Central memory CD4-positive, alpha-beta T cell (primary cell): ENCODE results near the gene RASSF5.
A peak's percentile ranks its signal among the peaks of the same experiment; 100 is the strongest.

Source experiments
- DNase-seq: peaks from one replicate; pipeline ENCODE4 v3.0.0; 2022

RASSF5 gene

DNA sequence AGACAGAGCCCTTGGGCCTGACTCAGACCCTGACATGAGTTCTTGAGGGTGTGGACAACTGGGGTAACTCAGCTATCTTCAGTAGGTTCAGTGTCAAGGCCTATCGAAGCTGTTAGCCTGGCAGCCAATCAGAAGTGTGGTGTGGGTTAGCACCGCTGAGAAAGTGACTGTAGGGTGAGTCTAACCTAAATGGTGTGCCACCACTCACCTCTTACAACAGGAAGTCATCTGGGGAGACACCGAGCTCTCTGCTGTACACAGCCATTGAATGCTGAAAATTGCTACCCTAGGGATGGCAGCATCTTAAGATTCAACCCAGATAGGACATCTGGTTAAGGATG is 44.6 kb downstream of the RASSF5 start:
- peak; percentile 85 for DNase-seq

DNA sequence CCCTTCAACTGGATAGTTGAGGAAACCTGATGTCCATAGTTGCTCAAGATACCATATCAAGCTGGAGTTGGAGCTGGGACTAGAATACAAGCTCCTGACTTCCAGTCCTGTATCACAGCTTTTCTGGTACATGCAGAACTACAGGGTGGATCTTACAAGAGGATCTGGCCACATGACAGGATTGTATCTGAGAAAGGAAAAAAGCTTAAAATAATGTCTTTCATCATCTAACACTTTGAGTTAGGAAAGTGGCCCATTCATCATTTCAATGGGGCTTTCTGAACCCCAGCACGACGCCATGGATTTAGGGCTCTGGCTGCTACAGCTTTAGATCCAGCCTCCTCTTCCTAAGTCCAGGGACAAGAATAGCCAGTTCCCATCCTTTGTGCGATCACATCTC is 46.9 kb downstream of the RASSF5 start:
- DNase-seq, result no peak

DNA sequence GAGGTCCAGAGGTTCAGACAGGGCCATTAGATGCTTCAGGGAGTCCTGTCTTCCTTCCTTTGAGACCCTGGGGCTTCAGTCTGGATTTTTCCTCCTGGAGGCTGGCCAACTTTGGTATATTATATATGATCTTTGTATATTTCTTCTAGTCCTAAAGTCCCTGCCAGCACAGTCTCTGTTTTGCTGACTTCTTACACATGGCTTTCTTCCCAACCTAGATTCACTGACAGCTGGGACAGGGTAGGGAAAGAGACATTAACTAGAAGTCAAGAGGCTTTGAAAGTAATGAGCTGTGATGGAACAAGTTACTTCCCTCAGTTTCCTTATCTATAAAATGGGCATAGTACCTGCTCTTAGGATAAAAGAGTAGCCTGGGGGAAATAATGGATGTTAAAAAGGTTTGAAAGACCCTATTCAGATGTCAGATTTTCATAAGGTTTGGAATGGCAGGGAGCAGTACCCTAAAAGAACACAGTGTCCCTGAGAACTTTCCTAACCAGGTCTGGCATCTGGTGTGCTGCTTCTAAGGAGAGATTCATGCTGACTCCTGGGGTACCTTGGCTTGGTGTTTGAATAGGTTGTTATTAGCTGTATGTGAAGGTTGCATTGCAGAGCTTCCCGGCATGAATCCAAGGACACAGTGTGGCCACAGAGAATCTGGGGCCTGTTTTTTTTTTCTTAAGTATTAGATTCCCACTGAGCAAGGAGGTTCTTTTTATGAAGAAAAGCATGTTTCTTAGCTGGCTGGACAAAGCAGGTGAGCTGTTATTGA is 47.6 kb downstream of the RASSF5 start:
- DNase-seq, result no peak

DNA sequence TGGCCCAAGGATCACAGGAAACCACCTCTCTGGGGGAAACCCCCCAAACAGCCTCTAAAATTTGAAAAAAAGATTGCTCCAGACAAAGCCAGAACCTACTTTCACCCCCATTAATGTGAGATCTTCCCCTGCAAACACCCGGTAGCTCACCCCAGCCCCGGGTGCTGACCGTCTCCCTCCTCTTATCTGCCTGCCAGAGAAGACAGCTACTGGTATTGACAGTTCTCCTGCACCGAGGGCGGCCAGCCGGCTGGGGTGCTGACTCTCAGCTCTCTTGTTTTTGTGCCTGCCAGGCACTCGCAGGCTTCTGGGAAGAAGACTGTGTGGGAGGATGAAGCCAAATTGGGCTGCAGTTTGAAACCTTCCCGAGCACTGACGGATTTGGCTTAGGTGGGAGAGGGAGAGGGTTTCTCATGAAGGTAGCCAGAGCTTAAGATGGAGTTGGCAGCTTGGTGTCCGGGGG is 48.2 kb downstream of the RASSF5 start:
- peak; percentile 48 for DNase-seq

DNA sequence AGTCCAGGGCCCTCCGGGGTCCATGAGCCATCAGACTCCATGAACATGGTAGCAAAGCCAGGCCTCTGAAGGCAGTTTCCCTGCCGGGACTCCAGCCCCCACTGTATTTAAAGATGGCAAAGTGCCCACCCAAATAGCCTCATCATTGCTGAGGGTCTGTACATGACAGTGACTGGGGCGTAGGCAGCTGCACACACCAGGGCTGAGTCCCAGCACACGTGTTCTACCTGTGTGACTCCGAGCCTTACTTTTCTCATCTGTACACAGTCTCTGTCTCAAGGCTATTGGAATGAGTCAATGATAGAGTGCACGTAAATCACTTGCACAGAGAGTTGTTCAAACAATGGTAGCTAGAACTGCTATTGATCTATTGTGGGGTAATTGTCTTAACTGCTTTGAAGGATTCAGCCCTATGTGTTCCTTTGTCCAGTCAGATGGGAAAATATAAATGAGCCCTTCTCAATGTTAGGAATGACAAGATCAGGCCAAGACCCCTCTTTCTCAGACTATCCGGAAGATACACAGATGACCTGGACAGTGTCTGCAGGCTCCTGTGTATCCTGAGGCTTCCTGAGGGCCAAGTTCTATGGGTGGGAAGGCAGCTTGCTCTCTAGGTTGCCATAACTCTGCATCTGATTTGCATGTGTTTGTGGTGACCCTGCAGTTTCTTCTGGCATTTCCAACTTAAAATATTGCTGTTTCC is 48.9 kb downstream of the RASSF5 start:
- DNase-seq, result no peak

DNA sequence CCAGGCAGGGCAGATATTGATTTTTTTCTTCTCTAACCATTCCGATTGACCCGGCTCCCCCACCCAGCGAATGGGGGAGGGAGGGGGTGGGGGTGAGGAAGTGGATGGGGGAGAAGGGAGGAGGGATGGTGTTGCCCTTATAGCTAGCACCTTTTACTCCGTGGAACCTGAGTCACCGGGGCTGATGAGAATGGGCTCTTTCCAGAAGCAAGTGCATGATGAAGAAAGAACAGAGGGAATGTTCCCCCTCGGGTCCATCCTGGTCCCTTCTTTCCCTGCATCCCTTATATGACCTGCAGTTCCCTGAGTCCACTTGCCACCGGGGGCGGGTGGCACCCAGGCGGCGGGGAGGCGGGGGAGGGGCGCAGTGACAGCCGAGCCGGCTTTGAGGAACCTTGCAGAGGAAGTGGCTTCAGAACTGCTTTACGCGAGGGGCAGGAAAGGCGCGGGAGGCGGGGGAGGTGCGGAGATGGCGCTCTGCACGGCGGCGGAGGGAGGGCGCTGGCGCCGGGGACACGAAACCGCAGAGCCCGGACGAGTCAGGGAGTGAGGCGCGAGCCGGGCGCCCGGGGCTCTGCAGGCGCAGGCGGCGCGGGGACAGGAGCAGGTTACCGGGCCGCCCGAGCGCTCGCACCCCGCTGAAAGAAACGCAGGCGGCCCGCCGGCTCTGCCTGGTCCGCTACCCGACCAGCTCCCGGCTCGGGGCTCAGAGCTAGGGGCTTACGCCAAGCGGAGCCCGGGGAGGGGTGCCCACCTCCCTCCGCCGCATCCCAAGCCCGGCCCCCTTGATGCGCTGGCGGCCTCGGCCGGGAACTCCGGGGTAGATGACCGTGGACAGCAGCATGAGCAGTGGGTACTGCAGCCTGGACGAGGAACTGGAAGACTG is 49.7 kb downstream of the RASSF5 start:
- peak; percentile 92 for DNase-seq

DNA sequence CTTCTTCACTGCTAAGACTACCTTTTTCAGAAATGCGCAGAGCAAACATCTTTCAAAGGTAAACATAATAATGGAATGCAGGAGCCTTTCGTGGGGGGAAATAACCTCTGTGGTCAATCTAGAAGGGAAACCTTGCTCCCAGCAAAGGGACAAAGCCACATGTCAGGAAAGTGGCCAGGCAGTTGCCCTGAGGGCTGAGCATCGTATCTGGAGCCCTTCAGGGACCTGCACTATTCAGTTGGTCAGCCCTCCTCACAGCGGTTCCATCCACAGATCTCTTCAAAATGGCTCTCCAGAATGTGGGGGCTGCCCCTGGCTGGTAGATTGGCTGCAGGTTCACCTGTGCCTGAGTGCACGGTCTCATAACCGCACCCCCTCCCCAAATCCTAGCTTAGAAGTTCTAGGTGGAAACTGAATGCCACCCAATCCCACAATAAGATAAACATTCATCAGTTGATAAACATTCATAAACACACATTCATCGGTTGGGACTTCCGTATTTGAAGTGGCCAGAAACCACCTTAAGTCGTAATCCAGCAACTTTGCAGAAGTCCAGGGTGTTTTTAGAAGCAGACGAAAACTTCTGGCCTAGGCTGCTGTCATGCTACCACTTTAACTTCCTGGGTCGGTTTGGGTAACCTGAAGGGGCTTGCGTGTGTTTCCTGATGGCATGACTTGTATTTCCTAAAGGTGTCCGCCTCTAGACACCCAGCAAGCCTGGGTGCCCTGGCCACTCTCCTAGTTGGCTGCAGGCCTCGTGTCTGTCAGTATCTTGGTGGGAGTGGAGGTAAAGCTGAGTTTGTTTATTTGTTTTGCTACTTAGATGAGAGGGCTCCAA is 50.5 kb downstream of the RASSF5 start:
- DNase-seq, result no peak

DNA sequence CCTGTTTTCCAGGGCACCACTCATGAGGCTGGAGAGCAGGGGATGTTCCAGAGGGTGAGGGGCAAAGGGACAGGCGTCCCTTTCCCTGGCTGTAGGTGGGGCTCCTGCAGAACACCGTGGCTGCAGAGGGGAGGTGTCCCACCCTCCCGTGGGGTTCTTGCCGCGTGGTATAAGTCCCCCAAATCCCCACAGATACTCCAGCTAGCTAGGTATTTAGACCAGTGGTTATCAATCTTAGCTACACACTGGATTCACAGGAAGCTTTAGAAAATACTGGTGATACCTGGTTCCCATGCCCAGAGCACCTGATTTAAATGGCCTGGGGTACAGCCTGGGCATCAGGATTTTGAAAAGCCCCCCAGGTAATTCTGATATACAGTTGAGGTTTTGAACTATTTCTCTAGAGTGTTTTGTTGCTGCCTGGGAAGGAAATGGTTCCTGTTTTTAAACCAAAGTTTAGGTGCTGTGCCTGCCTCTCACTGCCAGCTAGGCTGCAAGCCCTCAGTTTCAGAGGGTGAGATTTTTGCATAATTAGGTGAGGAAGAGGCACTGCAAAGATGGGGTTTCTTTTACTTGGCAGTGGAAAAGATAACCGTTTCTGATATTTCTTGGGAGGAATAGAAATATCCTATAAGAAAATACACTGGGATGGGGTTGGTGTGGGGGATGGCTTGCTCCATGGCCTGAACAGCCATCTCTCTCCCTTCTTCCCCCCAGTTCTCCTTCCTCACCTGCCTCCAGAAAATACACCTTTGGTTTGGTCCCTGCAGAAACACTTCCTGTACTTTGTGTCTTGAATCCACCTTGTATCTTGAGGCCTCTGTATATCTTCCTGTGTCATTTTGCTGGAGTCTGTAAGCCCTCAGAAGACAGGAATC is 51.7 kb downstream of the RASSF5 start:
- DNase-seq, result no peak

DNA sequence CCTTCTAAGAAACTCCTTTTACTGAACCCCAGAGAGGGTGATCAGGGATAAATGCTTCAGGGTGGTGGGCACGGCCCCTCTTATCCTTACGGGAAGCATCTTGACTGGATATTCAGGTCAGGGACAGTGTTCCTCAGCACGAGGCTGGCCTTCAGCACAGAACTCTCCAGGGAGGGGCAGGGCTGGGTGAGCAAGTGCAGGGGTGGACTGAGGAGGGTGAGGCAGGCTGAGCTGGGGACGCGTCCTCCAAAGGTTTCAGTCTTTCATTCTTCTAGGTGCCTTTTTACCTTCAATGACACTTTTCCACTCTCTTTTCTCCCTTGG is 52.3 kb downstream of the RASSF5 start:
- DNase-seq, result no peak

DNA sequence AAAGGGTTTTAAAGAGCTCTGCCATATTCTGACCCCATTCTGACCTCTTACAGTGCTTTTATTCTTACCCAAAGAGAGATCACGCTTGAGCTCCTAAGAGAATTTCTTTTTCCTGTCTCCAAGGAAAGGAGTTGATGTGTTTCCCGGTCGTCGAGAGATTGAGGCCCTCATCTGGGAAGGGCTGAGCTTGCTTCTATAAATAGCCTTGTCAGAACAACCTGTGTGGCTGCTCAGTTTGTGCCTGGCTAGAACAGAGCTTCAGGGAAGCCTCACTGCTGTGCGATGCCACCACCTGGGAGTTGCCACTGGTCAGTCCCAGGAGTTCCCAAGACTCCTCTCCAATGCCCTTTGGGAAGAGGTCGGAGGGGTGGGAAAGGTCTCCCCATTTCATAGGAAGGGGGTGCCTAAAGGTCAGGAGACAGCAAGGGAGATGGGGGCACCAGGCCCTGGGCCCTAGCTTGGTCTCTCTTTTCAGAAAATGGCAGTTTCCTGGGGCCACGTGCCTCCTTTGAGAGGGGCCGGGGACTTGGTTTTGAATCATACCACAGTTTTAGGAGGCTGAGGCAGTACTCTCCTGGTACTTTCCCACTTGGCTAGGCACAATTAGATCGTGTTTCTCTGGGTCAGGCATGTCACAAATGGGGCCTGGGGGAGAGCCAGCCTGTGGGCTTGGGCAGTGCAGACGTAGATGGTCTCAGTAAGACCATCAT is 52.8 kb downstream of the RASSF5 start:
- DNase-seq, result no peak

DNA sequence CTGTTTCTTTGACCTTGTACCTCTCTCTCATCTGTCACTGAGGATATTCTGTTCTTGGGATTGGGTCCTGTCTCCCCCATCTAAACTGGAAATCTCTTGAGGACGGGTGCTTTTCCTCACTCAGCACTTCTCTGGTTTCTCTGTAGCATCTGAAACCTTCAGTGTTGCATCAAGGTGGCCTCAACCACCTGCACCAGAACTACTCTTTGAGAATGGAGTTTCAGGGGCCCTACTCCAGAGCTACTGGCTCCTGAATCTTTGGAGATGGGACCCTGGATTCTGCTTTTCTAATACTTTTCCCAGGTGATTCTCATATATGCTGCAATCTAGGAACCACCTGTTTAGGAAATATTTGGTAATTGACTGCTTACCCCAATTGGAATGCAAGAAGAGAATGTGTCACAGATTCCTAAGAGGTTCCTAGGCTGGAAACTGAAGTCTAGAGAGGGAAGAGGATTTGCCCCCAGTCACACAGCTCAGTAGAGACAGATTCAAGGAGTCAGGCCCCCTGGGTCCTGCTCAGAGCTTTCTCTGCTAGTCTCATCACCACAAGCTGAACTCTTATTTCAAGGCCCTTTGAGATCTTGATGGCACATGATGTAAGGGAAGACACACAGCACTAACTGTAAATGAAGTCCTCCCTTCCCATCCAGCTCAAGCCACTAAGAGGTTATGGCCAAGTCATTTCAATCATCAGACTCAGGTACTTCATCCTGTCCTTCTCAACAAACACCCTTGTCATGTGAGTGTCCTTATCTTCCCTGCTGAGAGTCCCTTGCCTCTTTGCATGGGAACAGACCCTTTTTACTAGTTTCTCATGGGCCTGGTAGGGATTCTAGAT is 56.3 kb downstream of the RASSF5 start:
- no peak for DNase-seq

DNA sequence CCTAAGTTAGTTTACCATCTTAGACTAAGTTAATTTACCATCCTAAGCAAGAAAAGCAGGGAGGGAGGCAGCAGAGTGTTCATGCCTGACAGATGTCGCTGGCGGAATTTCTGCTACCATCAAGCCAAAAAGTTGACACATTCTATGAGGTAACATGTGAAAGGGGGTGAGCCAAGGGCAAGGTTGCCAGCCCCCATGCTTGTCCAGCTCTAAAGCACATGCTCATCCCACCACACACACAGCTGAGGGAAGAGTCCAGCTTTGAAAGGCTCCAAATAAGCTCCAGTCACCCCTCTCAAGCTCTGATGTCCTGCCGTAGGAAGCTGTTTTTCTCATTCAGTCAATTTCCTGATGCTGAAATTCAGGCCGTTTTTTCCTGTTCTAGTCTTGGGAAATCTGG is 58.7 kb downstream of the RASSF5 start:
- DNase-seq, result no peak

DNA sequence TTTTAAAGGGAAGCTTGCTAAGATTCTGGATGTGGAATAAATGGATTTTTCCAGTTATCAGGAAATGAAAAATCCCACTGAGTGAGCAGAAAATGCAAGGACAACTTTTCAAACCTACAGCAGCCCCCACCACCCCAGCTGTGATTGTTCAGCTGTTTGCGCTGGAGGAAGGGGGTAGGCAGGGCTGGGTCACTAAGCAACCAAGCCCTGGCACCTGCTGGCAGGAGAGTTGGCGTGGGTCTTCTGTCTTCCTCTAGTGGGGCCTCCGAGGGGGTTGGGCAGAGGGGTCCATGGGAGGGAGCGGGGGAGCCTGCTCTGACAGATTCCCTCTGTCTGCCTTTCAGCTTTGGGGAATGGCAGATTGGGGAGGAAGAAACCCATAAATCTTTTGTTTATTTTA is 59.7 kb downstream of the RASSF5 start:
- DNase-seq, result no peak

DNA sequence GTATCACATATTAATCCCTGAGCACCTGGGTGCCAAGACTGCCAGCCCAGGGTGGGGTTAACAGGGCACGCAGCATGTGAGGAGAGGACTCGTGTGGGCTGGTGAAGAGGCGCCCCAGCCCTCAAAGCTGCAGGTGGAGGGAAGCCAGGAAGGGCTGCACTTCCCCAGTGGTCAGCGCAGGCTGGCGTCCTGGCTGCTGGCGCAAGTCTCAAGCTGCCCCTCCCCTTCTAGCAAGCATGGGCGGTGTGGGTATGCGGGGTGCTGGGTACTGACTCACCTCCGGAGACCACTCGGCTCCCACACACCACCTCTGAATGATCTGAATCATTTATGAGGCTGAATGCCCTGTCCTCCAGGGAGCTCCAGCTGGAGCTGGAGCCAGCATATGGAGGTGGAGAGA is 60.9 kb downstream of the RASSF5 start:
- no peak for DNase-seq

DNA sequence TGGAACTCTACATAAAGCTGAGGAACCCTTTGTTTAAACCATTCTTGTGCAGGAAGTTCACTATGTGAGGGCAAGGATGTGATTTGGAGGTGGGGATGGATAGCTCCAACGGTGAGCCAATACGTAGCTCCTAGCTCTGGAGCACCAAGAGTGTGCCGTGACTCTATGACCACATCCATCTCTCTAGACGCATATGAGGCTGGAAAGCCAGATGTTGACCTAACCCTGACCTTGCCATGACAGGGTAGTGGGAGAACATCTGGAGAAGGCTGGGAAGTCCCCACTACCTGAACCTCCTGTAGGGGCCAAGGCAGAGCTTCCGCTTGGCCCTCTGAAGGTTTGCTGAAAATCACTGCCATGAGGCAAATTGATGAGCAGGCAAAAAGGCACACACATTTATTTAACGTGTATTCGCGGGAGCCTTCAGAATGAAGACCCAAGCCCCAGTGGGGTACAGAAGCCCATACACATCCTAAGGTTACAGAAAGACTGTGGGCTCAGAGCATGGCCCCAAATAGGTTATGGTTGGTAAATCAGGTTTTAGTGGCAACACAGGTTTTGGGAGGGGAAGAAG is 61.5 kb downstream of the RASSF5 start:
- DNase-seq, result no peak

DNA sequence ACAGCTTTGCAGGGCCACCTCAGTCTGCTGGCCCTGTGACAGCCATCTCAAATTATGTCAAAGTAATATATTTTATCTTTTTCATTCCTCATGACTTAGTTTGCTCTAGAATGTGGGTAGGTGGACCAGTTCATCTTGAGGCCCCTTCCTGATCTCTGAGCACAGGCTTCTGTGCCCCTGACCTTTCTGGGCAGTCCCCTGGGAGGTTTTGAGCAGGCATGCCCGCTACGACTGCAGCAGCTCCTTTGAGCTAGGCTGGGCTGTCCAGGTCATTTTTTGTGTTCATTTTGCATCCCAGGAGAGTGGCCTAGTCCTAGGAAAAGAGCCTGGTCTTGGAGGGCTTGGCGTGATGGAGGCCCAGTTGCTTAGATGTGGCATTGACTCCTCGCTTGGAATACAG is 62.2 kb downstream of the RASSF5 start:
- no peak for DNase-seq

DNA sequence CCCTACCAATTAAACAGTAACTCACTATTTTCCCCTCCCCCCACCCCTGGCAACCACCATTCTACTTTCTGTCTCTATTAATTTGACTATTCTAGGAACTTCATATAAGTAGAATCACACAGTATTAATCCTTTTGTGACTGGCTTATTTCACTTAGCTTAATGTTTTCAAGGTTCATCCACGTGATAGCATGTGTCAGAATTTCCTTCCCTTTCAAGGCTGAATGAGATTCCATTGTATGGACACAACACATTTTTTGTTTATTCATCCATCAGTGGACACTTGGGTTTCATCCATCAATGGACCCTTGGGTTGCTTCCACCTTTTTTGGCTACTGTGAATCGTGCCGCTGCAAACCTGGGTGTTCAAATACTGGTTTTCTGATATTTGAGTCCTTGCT is 63.2 kb downstream of the RASSF5 start:
- no peak for DNase-seq

DNA sequence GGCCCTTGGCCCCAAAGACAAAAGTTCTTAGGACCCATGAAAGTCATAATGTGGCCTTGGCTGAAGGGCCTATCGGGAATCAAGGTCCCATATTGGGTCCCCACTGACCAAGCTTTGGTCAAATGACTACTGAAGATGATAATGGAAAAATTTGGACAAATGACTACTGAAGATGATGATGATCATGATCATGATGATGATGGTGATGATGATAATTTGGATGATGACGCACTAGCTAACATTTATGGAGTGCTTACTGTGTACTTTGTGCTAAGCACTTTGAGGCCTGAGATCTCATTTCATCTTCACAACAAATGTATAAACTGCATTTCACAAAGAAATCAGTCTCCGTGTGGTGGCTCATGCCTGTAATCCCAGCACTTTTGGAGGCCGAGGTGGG is 65.5 kb downstream of the RASSF5 start:
- DNase-seq, result no peak

DNA sequence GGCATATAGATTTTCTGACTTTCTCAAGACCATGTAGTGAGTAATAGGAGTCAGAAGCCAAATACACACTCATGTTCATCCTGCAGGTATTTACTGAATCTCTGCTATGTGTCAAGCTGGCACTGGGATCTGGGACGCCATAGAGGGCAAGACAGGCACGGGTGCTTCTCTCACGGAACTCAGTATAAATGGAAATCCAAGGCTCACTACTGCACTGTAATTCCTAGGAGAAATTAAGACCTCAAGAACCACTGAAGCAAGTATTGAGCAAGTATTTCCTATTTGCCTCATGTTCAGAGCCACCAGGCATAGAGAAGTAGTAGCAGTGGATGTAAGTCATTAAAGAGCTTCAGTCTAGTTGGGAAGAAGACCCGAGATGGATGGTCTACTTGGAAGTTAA is 66.0 kb downstream of the RASSF5 start:
- DNase-seq, result no peak

DNA sequence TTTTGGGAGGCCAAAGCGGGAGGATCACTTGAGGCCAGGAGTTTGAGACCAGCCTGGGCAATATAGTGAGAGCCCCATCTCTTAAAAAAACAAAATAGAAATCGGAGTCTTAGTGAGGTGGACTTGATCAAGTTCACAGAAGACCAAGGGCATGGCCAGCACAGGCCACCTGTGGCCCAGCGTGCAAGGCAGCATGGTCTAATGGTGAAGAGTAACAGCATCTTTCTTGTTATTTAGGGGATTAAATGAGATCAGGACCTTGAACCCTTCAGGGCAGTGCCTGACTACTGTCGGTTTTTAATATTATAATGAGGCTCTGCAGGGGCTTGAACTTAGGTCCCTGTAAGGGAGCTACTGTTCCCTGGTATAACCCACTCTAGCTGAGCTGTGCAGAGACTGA is 66.4 kb downstream of the RASSF5 start:
- no peak for DNase-seq
